Activated gamma-delta T cell treated with Interleukin-2 at 50 U/mL for 16 hours (primary cell): ENCODE measurements around the gene NR2F6.

ENCODE experiments used
- DNase-seq: peaks from one replicate; pipeline ENCODE4 v3.0.0-alpha.2; 2020

Gene NR2F6

GRCh38 chr19:17263712-17264640 lies 18.3 kb upstream of the NR2F6 start:
- no peak for DNase-seq

- DNase-seq = no peak
Observed at GRCh38 chr19:17262557-17262956, 16.8 kb upstream of the NR2F6 start.

GRCh38 chr19:17260842-17261325 lies 15.2 kb upstream of the NR2F6 start:
- DNase-seq = peak; percentile 88

GRCh38 chr19:17259934-17260333 lies 14.2 kb upstream of the NR2F6 start:
- DNase-seq = no peak

- DNase-seq = no peak
Observed at GRCh38 chr19:17259118-17259780, 13.5 kb upstream of the NR2F6 start.

GRCh38 chr19:17256130-17256529 lies 10.4 kb upstream of the NR2F6 start:
- DNase-seq = no peak

- DNase-seq = no peak
Observed at GRCh38 chr19:17255150-17255621, 9.5 kb upstream of the NR2F6 start.

- no peak for DNase-seq
Observed at GRCh38 chr19:17254636-17255035, 8.9 kb upstream of the NR2F6 start.

GRCh38 chr19:17249887-17250548 lies 4.3 kb upstream of the NR2F6 start:
- DNase-seq = no peak

GRCh38 chr19:17248011-17248776 lies 2.5 kb upstream of the NR2F6 start:
- DNase-seq = no peak

GRCh38 chr19:17246681-17247425 lies 1.1 kb upstream of the NR2F6 start:
- DNase-seq = no peak

- DNase-seq = no peak
Observed at GRCh38 chr19:17244618-17245534, 843 bp downstream of the NR2F6 start.

GRCh38 chr19:17243830-17244617 lies 1.7 kb downstream of the NR2F6 start:
- no peak for DNase-seq

GRCh38 chr19:17243211-17243829 lies 2.4 kb downstream of the NR2F6 start:
- no peak for DNase-seq

GRCh38 chr19:17242431-17243208 lies 3.1 kb downstream of the NR2F6 start:
- no peak for DNase-seq

GRCh38 chr19:17240826-17241399 lies 4.8 kb downstream of the NR2F6 start:
- no peak for DNase-seq

GRCh38 chr19:17240062-17240752 lies 5.5 kb downstream of the NR2F6 start:
- no peak for DNase-seq
